Breast epithelium (tissue), 4 donors: ENCODE data around the gene GLE1. TPM values are rescaled to one million over a fixed set of nuclear protein-coding genes. Genes with fewer than 3 reads are reported as not detected.
A peak's percentile ranks its signal among the peaks of the same experiment; 100 is the strongest.
"Not testable (repeated sequence)": the region's sequence is repeated elsewhere in the genome, so short reads cannot be mapped to it uniquely, and the experiment has no call there.

Source experiments
- DNase-seq, 2 donors: peaks; one replicate each; pipeline ENCODE4 v3.0.0-alpha.2; 2019; ENCODE audit warnings: low spot score in 2 of 2
- H3K27ac ChIP-seq, 2 donors: fragments of 200-600 bp; sonication (generic) in 1 of 2; one replicate each; pipeline ENCODE4 v1.5.1; 2016 to 2019; ENCODE audit warnings: mild to moderate bottlenecking in 1 of 2
- H3K27me3 ChIP-seq, 2 donors: fragments of 200-600 bp; sonication (generic) in 1 of 2; one replicate each; pipeline versions ENCODE4 v1.5.1 to v1.6.0; 2017 to 2019; ENCODE audit warnings: control low read depth in 1 of 2, mild to moderate bottlenecking in 1 of 2
- H3K36me3 ChIP-seq: fragments of 200-600 bp; one replicate; pipeline ENCODE4 v1.5.1; 2019
- H3K4me1 ChIP-seq, 2 donors: fragments of 200-600 bp; sonication (generic); one replicate each; pipeline ENCODE4 v1.5.1; 2016 to 2019; ENCODE audit warnings: control low read depth in 1 of 2
- H3K4me3 ChIP-seq, 3 donors: fragments of 200-600 bp; sonication (generic); 1 replicate in 2 of 3; 2 replicates in 1 of 3; pipeline ENCODE4 v1.5.1; 2016 to 2019; ENCODE audit warnings: mild to moderate bottlenecking in 3 of 3, moderate library complexity in 2 of 3
- H3K9me3 ChIP-seq, 2 donors: fragments of 200-600 bp; sonication (generic) in 1 of 2; one replicate each; pipeline ENCODE4 v1.5.1; 2016 to 2019; ENCODE audit warnings: control low read depth in 1 of 2
- CTCF ChIP-seq, 3 donors: fragments of 450-650 bp; IDR thresholded peaks; one replicate each; pipeline ENCODE4 v1.5.1; 2016 to 2017; ENCODE audit warnings: antibody characterized with exemption in 3 of 3, mild to moderate bottlenecking in 3 of 3, moderate library complexity in 3 of 3
- POLR2A ChIP-seq: fragments of 450-650 bp; IDR thresholded peaks from one replicate; pipeline ENCODE4 v1.6.1; 2016; ENCODE audit warnings: antibody characterized with exemption, mild to moderate bottlenecking, moderate library complexity
- POLR2AphosphoS5 ChIP-seq, 3 donors: sonication (generic); formaldehyde crosslinking; IDR thresholded peaks; one replicate each; pipeline ENCODE4 v1.6.1; 2017; ENCODE audit warnings: antibody characterized with exemption in 3 of 3
- intact Hi-C: fragments of 100-400 bp; cut with DNase I; formaldehyde crosslinking; loops from one replicate; pipeline ENCODE4 v1.15.1; 2023; ENCODE audit warnings: low total_unique reads
- total RNA-seq, 3 donors: library from RNA; depleted of rRNA; stranded (reverse); fragments of >200 nt; gene quantifications; one replicate each; pipeline ENCODE4 v1.1.0, GENCODE V29; 2016

Gene GLE1
- total RNA-seq, 3 donors from 2014 or later: 22.9 to 31.9 (median 26.7) TPM

GRCh38 chr9:128503870-128504269, 649 bp upstream of the GLE1 start:
- Histone ChIP-seq H3K9me3 (no peaks in the 10 kb centered on the region), H3K36me3 (no peaks in the 10 kb centered on the region), H3K27ac (peak overlapping the region in 1 of 2 donors; percentile 87), H3K27me3 (no peaks in the 10 kb centered on the region), H3K4me1 (peaks cover 0 to 7% of the 10 kb centered on the region in 2 donors), H3K4me3 (peak overlapping the region; percentile 90 to 96 (median 93))
- no peak for DNase-seq
- TF ChIP-seq POLR2A (no peak), CTCF (IDR thresholded peaks at IDR 0.05) (no peak), POLR2AphosphoS5 (IDR thresholded peaks at IDR 0.05) (no peak)
- intact Hi-C loops: no loop called here

- H3K4me3 ChIP-seq: peak overlapping the region; percentile 90 to 96 (median 93)
- H3K27me3 ChIP-seq: no peaks in the 10 kb centered on the region
- peaks cover 0 to 7% of the 10 kb centered on the region in 2 donors for H3K4me1 ChIP-seq
- H3K9me3 ChIP-seq: no peaks in the 10 kb centered on the region
- no peak for DNase-seq
- no peak for TF ChIP-seq POLR2A
- TF ChIP-seq CTCF (IDR thresholded peaks at IDR 0.05): no peak
- no peak for TF ChIP-seq POLR2AphosphoS5 (IDR thresholded peaks at IDR 0.05)
- peak overlapping the region; percentile 87 to 93 for H3K27ac ChIP-seq
- no peaks in the 10 kb centered on the region for H3K36me3 ChIP-seq
- intact Hi-C loops: no loop called here
These were observed 871 bp downstream of the GLE1 start for GRCh38 chr9:128505414-128505765.

GRCh38 chr9:128505906-128506305, 1.4 kb downstream of the GLE1 start:
- DNase-seq, H3K4me3 ChIP-seq, H3K27ac ChIP-seq, H3K36me3 ChIP-seq, H3K27me3 ChIP-seq, H3K9me3 ChIP-seq, H3K4me1 ChIP-seq, intact Hi-C loops: not testable (repeated sequence)

DNA sequence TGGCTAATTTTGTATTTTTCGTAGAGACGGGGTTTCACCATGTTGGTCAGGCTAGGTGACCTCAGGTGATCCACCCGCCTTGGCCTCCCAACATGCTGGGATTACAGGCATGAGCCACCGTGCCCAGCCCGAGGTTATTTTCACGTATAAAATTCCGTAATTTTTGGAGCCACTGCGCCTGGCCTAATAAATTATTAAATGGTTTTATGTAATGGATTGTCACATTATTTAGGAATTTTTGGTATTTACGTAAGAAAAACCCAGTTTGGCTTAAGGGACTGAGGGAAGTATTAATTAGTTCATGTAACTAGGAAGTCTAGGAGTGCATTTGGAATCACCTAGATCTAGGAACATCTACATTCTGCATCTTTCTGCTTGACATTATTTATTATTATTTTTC, 8.3 kb downstream of the GLE1 start:
- H3K36me3 ChIP-seq: no peaks in the 10 kb centered on the region
- DNase-seq: no peak
- no peaks in the 10 kb centered on the region for H3K27me3 ChIP-seq
- H3K9me3 ChIP-seq: no peaks in the 10 kb centered on the region
- intact Hi-C loops: no loop called here
- no peak overlapping the region for H3K4me3 ChIP-seq
- TF ChIP-seq CTCF (IDR thresholded peaks at IDR 0.05) (no peak), POLR2AphosphoS5 (IDR thresholded peaks at IDR 0.05) (no peak), POLR2A (no peak)
- H3K27ac ChIP-seq: no peak overlapping the region
- no peaks in the 10 kb centered on the region for H3K4me1 ChIP-seq

- DNase-seq: no peak
- Histone ChIP-seq H3K9me3 (no peaks in the 10 kb centered on the region), H3K27ac (no peak overlapping the region), H3K36me3 (no peaks in the 10 kb centered on the region), H3K27me3 (no peaks in the 10 kb centered on the region), H3K4me3 (no peak overlapping the region), H3K4me1 (no peaks in the 10 kb centered on the region)
- no peak for TF ChIP-seq CTCF (IDR thresholded peaks at IDR 0.05)
- TF ChIP-seq POLR2AphosphoS5 (IDR thresholded peaks at IDR 0.05): no peak
- no peak for TF ChIP-seq POLR2A
- intact Hi-C loops: no loop called here
These were observed 17.4 kb downstream of the GLE1 start for GRCh38 chr9:128521956-128522355.
